ENCODE data around the gene LTBP1.

DNA sequence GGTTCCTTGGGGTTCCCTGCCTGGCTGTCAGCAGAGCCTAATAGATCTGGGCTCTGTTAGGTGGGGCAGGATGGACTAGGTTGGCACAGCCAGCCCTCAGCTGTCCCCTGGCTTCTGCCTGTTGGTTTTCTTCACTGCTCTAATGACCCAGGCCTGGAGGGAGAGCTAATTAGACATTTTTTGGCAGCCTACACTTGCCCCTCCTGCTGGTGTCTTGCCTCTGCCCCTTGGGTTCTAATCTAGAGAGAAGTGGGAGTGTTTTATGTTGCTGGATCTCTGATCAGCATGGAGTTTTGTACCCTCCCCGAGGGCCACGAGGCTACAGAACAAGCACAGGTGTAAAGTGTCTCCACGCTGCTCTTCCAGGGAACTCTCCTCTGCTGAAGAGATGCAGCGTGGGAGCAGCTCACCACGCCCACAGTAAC, 330.3 kb downstream of the LTBP1 start:
- TF ChIP-seq EZH2 (IDR thresholded peaks at IDR 0.05; ENCODE audit: insufficient read depth, poor library complexity, severe bottlenecking) (no peak), EZH2phosphoT487 (IDR thresholded peaks at IDR 0.05; ENCODE audit: insufficient read depth, low read depth) (no peak)
